Measurements from ENCODE around the gene LMBR1.

GRCh38 chr7:156661637-156662036 lies 231.3 kb downstream of the LMBR1 start:
- no peak for TF ChIP-seq POLR2AphosphoS5 (IDR thresholded peaks at IDR 0.05; ENCODE audit: borderline replicate concordance, low read depth, low read length)
- TF ChIP-seq EZH2 (IDR thresholded peaks at IDR 0.05), result no peak

All from SK-N-MC (cell line).